ENCODE data around the gene GNPDA2.

The GNPDA2 gene

GRCh38 chr4:44726038-44726871, at the start of gene GNPDA2:
Gene GNPDA2, minus strand, starts transcription at chr4:44726556. Its CDS starts 4,349 bp downstream, at chr4:44722207.
- Histone ChIP-seq H3K9me3 (ENCODE audit: insufficient read depth, low read length) (no peaks in the 10 kb centered on the region), H3K36me3 (ENCODE audit: insufficient read depth, insufficient read length, low read length) (no peaks in the 10 kb centered on the region), H3K9ac (ENCODE audit: insufficient read length, low read depth) (peak within 1 kb of the TSS; percentile 89), H3K27me3 (ENCODE audit: insufficient read depth, insufficient read length) (peaks cover 12% of the 10 kb centered on the region), H3K4me1 (ENCODE audit: insufficient read depth, insufficient read length) (no peaks in the 10 kb centered on the region), H3K4me3 (ENCODE audit: insufficient read length, low read depth) (peak within 1 kb of the TSS; percentile 63)
- peak; percentile 44 for DNase-seq (ENCODE audit: low read depth, low spot score)
- no peak for TF ChIP-seq SUZ12 (IDR thresholded peaks at IDR 0.05; ENCODE audit: extremely low read depth, insufficient read depth, insufficient read length)

- H3K27me3 ChIP-seq (ENCODE audit: insufficient read depth, insufficient read length) = no peaks in the 10 kb centered on the region
- H3K9me3 ChIP-seq (ENCODE audit: insufficient read depth, low read length) = peaks cover 17% of the 10 kb centered on the region
- H3K9ac ChIP-seq (ENCODE audit: insufficient read length, low read depth) = no peak overlapping the region
- TF ChIP-seq SUZ12 (IDR thresholded peaks at IDR 0.05; ENCODE audit: extremely low read depth, insufficient read depth, insufficient read length) = no peak
- no peak for TF ChIP-seq ZNF274 (IDR thresholded peaks at IDR 0.05; ENCODE audit: low read depth, low read length)
- TF ChIP-seq YY1 (IDR thresholded peaks at IDR 0.05; ENCODE audit: insufficient read depth, insufficient read length) = no peak
- H3K4me1 ChIP-seq (ENCODE audit: insufficient read depth, insufficient read length) = no peaks in the 10 kb centered on the region
- H3K36me3 ChIP-seq (ENCODE audit: insufficient read depth, insufficient read length, low read length) = no peaks in the 10 kb centered on the region
- no peak for DNase-seq (ENCODE audit: low read depth, low spot score)
- no peak overlapping the region for H3K4me3 ChIP-seq (ENCODE audit: insufficient read length, low read depth)
Measured at GRCh38 chr4:44772340-44772739, 46.0 kb upstream of the GNPDA2 start.

- H3K4me1 ChIP-seq (ENCODE audit: insufficient read depth, insufficient read length) = no peaks in the 10 kb centered on the region
- H3K36me3 ChIP-seq (ENCODE audit: insufficient read depth, insufficient read length, low read length) = no peaks in the 10 kb centered on the region
- H3K27me3 ChIP-seq (ENCODE audit: insufficient read depth, insufficient read length) = no peaks in the 10 kb centered on the region
- H3K9me3 ChIP-seq (ENCODE audit: insufficient read depth, low read length) = peaks cover 17% of the 10 kb centered on the region
- no peak for TF ChIP-seq ZNF274 (IDR thresholded peaks at IDR 0.05; ENCODE audit: low read depth, low read length)
- TF ChIP-seq YY1 (IDR thresholded peaks at IDR 0.05; ENCODE audit: insufficient read depth, insufficient read length) = no peak
- TF ChIP-seq SUZ12 (IDR thresholded peaks at IDR 0.05; ENCODE audit: extremely low read depth, insufficient read depth, insufficient read length) = no peak
- H3K9ac ChIP-seq (ENCODE audit: insufficient read length, low read depth) = no peak overlapping the region
- no peak for DNase-seq (ENCODE audit: low read depth, low spot score)
- no peak overlapping the region for H3K4me3 ChIP-seq (ENCODE audit: insufficient read length, low read depth)
Measured at GRCh38 chr4:44771789-44772188, 45.4 kb upstream of the GNPDA2 start.

GRCh38 chr4:44766453-44766852, 40.1 kb upstream of the GNPDA2 start:
- TF ChIP-seq ZNF274 (IDR thresholded peaks at IDR 0.05; ENCODE audit: low read depth, low read length) = no peak
- TF ChIP-seq YY1 (IDR thresholded peaks at IDR 0.05; ENCODE audit: insufficient read depth, insufficient read length) = no peak
- TF ChIP-seq SUZ12 (IDR thresholded peaks at IDR 0.05; ENCODE audit: extremely low read depth, insufficient read depth, insufficient read length) = no peak
- H3K4me3 ChIP-seq (ENCODE audit: insufficient read length, low read depth) = no peak overlapping the region
- H3K4me1 ChIP-seq (ENCODE audit: insufficient read depth, insufficient read length) = no peaks in the 10 kb centered on the region
- no peaks in the 10 kb centered on the region for H3K9me3 ChIP-seq (ENCODE audit: insufficient read depth, low read length)
- DNase-seq (ENCODE audit: low read depth, low spot score) = no peak
- H3K27me3 ChIP-seq (ENCODE audit: insufficient read depth, insufficient read length) = no peaks in the 10 kb centered on the region
- H3K36me3 ChIP-seq (ENCODE audit: insufficient read depth, insufficient read length, low read length) = no peaks in the 10 kb centered on the region
- H3K9ac ChIP-seq (ENCODE audit: insufficient read length, low read depth) = no peak overlapping the region

GRCh38 chr4:44765116-44765515, 38.8 kb upstream of the GNPDA2 start:
- Histone ChIP-seq H3K4me1 (ENCODE audit: insufficient read depth, insufficient read length) (no peaks in the 10 kb centered on the region), H3K36me3 (ENCODE audit: insufficient read depth, insufficient read length, low read length) (no peaks in the 10 kb centered on the region), H3K27me3 (ENCODE audit: insufficient read depth, insufficient read length) (no peaks in the 10 kb centered on the region), H3K9me3 (ENCODE audit: insufficient read depth, low read length) (no peaks in the 10 kb centered on the region), H3K9ac (ENCODE audit: insufficient read length, low read depth) (no peak overlapping the region), H3K4me3 (ENCODE audit: insufficient read length, low read depth) (no peak overlapping the region)
- no peak for DNase-seq (ENCODE audit: low read depth, low spot score)
- TF ChIP-seq SUZ12 (IDR thresholded peaks at IDR 0.05; ENCODE audit: extremely low read depth, insufficient read depth, insufficient read length) (no peak), ZNF274 (IDR thresholded peaks at IDR 0.05; ENCODE audit: low read depth, low read length) (no peak), YY1 (IDR thresholded peaks at IDR 0.05; ENCODE audit: insufficient read depth, insufficient read length) (no peak)

- no peak overlapping the region for H3K9ac ChIP-seq (ENCODE audit: insufficient read length, low read depth)
- no peaks in the 10 kb centered on the region for H3K36me3 ChIP-seq (ENCODE audit: insufficient read depth, insufficient read length, low read length)
- no peak for TF ChIP-seq SUZ12 (IDR thresholded peaks at IDR 0.05; ENCODE audit: extremely low read depth, insufficient read depth, insufficient read length)
- TF ChIP-seq ZNF274 (IDR thresholded peaks at IDR 0.05; ENCODE audit: low read depth, low read length) = no peak
- no peak for TF ChIP-seq YY1 (IDR thresholded peaks at IDR 0.05; ENCODE audit: insufficient read depth, insufficient read length)
- no peak for DNase-seq (ENCODE audit: low read depth, low spot score)
- H3K4me3 ChIP-seq (ENCODE audit: insufficient read length, low read depth) = no peak overlapping the region
- H3K27me3 ChIP-seq (ENCODE audit: insufficient read depth, insufficient read length) = no peaks in the 10 kb centered on the region
- H3K9me3 ChIP-seq (ENCODE audit: insufficient read depth, low read length) = no peaks in the 10 kb centered on the region
- H3K4me1 ChIP-seq (ENCODE audit: insufficient read depth, insufficient read length) = no peaks in the 10 kb centered on the region
Measured at GRCh38 chr4:44761306-44761705, 35.0 kb upstream of the GNPDA2 start.

- Histone ChIP-seq H3K36me3 (ENCODE audit: insufficient read depth, insufficient read length, low read length) (no peaks in the 10 kb centered on the region), H3K9me3 (ENCODE audit: insufficient read depth, low read length) (no peaks in the 10 kb centered on the region)
- TF ChIP-seq ZNF274 (IDR thresholded peaks at IDR 0.05; ENCODE audit: low read depth, low read length) (no peak), SUZ12 (IDR thresholded peaks at IDR 0.05; ENCODE audit: extremely low read depth, insufficient read depth, insufficient read length) (no peak), YY1 (IDR thresholded peaks at IDR 0.05; ENCODE audit: insufficient read depth, insufficient read length) (no peak)
Measured at GRCh38 chr4:44760142-44760898, 34.0 kb upstream of the GNPDA2 start.

More at GRCh38 chr4:44760142-44760898, 34.0 kb upstream of the GNPDA2 start:
- H3K4me1 ChIP-seq (ENCODE audit: insufficient read depth, insufficient read length) = no peaks in the 10 kb centered on the region
- H3K9ac ChIP-seq (ENCODE audit: insufficient read length, low read depth) = no peak overlapping the region
- no peak for DNase-seq (ENCODE audit: low read depth, low spot score)
- H3K27me3 ChIP-seq (ENCODE audit: insufficient read depth, insufficient read length) = no peaks in the 10 kb centered on the region
- no peak overlapping the region for H3K4me3 ChIP-seq (ENCODE audit: insufficient read length, low read depth)

Measured in NT2/D1 (cell line).